K562 (cell line): ENCODE data around the gene TXNDC15. TPM values are rescaled to one million over a fixed set of nuclear protein-coding genes. Genes with fewer than 3 reads are reported as not detected.

Source experiments
- CHD2 ChIP-seq: IDR thresholded peaks from 2 replicates; pipeline ENCODE4 v1.6.1; 2011; ENCODE audit warnings: low read depth, low read length
- GTF2A2 ChIP-seq: IDR thresholded peaks from 2 replicates; pipeline ENCODE4 v1.6.1; 2016; ENCODE audit warnings: mild to moderate bottlenecking, missing genetic modification characterization, missing compliant biosample characterization
- HNRNPLL ChIP-seq: fragments of 200-400 bp; formaldehyde crosslinking; IDR thresholded peaks from 2 replicates; pipeline ENCODE4 v1.6.1; 2017; ENCODE audit warnings: low read length, low read depth, mild to moderate bottlenecking; ENCODE audit not compliant: poor library complexity, severe bottlenecking
- NR3C1 ChIP-seq: sonication (generic); formaldehyde crosslinking; IDR thresholded peaks from 2 replicates; pipeline ENCODE4 v1.8.1; 2022; ENCODE audit warnings: missing genetic modification reagents
- SMAD1 ChIP-seq: fragments of 150-350 bp; IDR thresholded peaks from 2 replicates; pipeline ENCODE4 v1.6.1; 2014; ENCODE audit warnings: low read length, low read depth; ENCODE audit not compliant: partially characterized antibody
- ZNF134 ChIP-seq: fragments of 250-450 bp; sonication (Bioruptor Pico); conservative IDR thresholded peaks from 2 replicates; pipeline ENCODE4 v1.4.0; 2020
- ZNF140 ChIP-seq: fragments of 250-450 bp; sonication (Bioruptor Pico); IDR thresholded peaks from 2 replicates; pipeline ENCODE4 v1.8.0; 2021; ENCODE audit warnings: moderate library complexity, mild to moderate bottlenecking, inconsistent platforms
- ZNF431 ChIP-seq: sonication (generic); formaldehyde crosslinking; IDR thresholded peaks from 2 replicates; pipeline ENCODE4 v1.8.0; 2022; ENCODE audit warnings: mild to moderate bottlenecking, missing genetic modification reagents
- ZSCAN29 ChIP-seq: fragments of 450-650 bp; IDR thresholded peaks from 2 replicates; pipeline ENCODE4 v1.6.1; 2017
- polyA plus RNA-seq, 8 experiments: library from polyadenylated mRNA; depleted of rRNA in 4 of 8; stranded (reverse) in 5 of 8; unstranded in 3 of 8; fragments of >200 nt; fragmentation: Nextera tagmentation in 2 of 8; fragmentation: Illumina TruSeq in 1 of 8; extraction: Ambion mirVana in 2 of 8; extraction: Trizol in 1 of 8; gene quantifications; 2 replicates each; pipeline versions ENCODE4 v1.2.1 to v1.2.3, GENCODE V29; 2011 to 2014; ENCODE audit warnings: inconsistent platforms in 1 of 8, missing spikeins in 1 of 8
- total RNA-seq, 7 experiments: library from RNA; depleted of rRNA in 6 of 7; stranded (reverse); fragments of >200 nt in 6 of 7; fragmentation: Illumina TruSeq in 2 of 7; extraction: Trizol in 2 of 7; gene quantifications; 2 replicates each; pipeline versions ENCODE4 v1.2.1 to v1.2.3, GENCODE V29; 2011 to 2021; ENCODE audit warnings: low replicate concordance in 1 of 7
- TF ChIP-seq, protein P1 (sequence below), 2 experiments: fragments of 450-650 bp in 1 of 2; sonication (generic) in 1 of 2; formaldehyde crosslinking in 1 of 2; IDR thresholded peaks; 2 replicates each; pipeline versions ENCODE4 v1.7.1 to v1.9.0; 2016 to 2022; ENCODE audit warnings: inconsistent platforms in 1 of 2, mild to moderate bottlenecking in 1 of 2, missing genetic modification reagents in 1 of 2
- TF ChIP-seq, protein P2 (sequence below), 2 experiments: fragments of 450-650 bp; IDR thresholded peaks; 2 replicates each; pipeline ENCODE4 v1.6.1; 2016
- TF ChIP-seq, protein P3 (sequence below): fragments of 250-450 bp; sonication (Bioruptor Pico); IDR thresholded peaks from 2 replicates; pipeline ENCODE4 v1.6.1; 2021; ENCODE audit warnings: mild to moderate bottlenecking
- TF ChIP-seq, protein P4 (sequence below): fragments of 250-450 bp; sonication (Bioruptor Pico); IDR thresholded peaks from 2 replicates; pipeline ENCODE4 v1.5.0; 2020; ENCODE audit warnings: mild to moderate bottlenecking, borderline replicate concordance

The TXNDC15 gene
- total and polyA plus RNA-seq, 9 of the 15 experiments (the other 6 are each of a cell fraction or from before 2014, with no cell fraction given): 3.0 to 15.4 (median 12.3) TPM

DNA sequence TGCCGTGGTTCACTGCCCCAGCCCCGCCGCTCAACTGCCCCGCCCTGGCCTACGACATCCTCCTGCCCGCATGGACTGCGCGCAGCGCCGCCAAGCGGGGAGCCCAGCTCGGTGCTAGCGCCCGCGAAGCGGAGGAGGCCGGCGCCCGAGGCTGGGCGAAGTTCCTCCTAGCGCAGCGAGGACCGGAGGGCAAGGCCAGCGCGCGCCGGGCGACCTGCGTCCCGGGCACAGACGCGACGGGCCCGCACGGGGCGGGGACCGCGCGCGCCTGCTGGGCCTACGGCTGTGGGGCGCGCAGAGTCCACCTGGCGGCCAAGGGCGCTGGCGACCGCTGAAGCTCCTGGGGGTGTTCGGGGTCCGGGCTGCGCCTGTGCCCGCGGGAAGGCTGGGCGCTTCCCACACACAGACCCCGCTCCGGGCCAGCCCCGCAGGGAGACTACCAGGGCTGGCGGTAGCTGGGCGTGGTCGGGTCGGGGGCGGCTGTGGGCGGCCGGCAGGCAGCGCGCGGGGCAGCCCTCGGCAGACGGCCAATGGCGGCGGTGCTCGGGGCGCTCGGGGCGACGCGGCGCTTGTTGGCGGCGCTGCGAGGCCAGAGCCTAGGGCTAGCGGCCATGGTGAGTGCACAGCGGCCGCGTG lies 30.6 kb downstream of the TXNDC15 start, which contains the start of gene PCBD2 (continued):
- TF ChIP-seq, protein P1, sequence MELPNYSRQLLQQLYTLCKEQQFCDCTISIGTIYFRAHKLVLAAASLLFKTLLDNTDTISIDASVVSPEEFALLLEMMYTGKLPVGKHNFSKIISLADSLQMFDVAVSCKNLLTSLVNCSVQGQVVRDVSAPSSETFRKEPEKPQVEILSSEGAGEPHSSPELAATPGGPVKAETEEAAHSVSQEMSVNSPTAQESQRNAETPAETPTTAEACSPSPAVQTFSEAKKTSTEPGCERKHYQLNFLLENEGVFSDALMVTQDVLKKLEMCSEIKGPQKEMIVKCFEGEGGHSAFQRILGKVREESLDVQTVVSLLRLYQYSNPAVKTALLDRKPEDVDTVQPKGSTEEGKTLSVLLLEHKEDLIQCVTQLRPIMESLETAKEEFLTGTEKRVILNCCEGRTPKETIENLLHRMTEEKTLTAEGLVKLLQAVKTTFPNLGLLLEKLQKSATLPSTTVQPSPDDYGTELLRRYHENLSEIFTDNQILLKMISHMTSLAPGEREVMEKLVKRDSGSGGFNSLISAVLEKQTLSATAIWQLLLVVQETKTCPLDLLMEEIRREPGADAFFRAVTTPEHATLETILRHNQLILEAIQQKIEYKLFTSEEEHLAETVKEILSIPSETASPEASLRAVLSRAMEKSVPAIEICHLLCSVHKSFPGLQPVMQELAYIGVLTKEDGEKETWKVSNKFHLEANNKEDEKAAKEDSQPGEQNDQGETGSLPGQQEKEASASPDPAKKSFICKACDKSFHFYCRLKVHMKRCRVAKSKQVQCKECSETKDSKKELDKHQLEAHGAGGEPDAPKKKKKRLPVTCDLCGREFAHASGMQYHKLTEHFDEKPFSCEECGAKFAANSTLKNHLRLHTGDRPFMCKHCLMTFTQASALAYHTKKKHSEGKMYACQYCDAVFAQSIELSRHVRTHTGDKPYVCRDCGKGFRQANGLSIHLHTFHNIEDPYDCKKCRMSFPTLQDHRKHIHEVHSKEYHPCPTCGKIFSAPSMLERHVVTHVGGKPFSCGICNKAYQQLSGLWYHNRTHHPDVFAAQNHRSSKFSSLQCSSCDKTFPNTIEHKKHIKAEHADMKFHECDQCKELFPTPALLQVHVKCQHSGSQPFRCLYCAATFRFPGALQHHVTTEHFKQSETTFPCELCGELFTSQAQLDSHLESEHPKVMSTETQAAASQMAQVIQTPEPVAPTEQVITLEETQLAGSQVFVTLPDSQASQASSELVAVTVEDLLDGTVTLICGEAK (IDR thresholded peaks at IDR 0.05): no peak
- TF ChIP-seq, protein P1 (CRISPR knock-in tag; IDR thresholded peaks at IDR 0.05): no peak
- TF ChIP-seq SMAD1: no peak
- TF ChIP-seq GTF2A2 (tag): no peak
- TF ChIP-seq, protein P2, sequence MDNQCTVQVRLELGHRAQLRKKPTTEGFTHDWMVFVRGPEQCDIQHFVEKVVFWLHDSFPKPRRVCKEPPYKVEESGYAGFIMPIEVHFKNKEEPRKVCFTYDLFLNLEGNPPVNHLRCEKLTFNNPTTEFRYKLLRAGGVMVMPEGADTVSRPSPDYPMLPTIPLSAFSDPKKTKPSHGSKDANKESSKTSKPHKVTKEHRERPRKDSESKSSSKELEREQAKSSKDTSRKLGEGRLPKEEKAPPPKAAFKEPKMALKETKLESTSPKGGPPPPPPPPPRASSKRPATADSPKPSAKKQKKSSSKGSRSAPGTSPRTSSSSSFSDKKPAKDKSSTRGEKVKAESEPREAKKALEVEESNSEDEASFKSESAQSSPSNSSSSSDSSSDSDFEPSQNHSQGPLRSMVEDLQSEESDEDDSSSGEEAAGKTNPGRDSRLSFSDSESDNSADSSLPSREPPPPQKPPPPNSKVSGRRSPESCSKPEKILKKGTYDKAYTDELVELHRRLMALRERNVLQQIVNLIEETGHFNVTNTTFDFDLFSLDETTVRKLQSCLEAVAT (IDR thresholded peaks at IDR 0.05): no peak
- TF ChIP-seq NR3C1 (CRISPR knock-in tag): 0 out of 2 replicates have a peak, but pooled peaks have one; percentile 52
- peak; percentile 70; the same call in 1 of the 2 replicates for TF ChIP-seq ZSCAN29
- no peak for TF ChIP-seq ZNF431
- TF ChIP-seq, protein P3, sequence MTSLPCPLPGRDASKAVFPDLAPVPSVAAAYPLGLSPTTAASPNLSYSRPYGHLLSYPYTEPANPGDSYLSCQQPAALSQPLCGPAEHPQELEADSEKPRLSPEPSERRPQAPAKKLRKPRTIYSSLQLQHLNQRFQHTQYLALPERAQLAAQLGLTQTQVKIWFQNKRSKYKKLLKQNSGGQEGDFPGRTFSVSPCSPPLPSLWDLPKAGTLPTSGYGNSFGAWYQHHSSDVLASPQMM (CRISPR knock-in tag): no peak
- TF ChIP-seq, protein P4, sequence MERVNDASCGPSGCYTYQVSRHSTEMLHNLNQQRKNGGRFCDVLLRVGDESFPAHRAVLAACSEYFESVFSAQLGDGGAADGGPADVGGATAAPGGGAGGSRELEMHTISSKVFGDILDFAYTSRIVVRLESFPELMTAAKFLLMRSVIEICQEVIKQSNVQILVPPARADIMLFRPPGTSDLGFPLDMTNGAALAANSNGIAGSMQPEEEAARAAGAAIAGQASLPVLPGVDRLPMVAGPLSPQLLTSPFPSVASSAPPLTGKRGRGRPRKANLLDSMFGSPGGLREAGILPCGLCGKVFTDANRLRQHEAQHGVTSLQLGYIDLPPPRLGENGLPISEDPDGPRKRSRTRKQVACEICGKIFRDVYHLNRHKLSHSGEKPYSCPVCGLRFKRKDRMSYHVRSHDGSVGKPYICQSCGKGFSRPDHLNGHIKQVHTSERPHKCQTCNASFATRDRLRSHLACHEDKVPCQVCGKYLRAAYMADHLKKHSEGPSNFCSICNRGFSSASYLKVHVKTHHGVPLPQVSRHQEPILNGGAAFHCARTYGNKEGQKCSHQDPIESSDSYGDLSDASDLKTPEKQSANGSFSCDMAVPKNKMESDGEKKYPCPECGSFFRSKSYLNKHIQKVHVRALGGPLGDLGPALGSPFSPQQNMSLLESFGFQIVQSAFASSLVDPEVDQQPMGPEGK (CRISPR knock-in tag): no peak
- 0 out of 2 replicates have a peak, but pooled peaks have one; percentile 39 for TF ChIP-seq ZNF134 (CRISPR knock-in tag)
- TF ChIP-seq ZNF140 (CRISPR knock-in tag): no peak
- TF ChIP-seq HNRNPLL: peak; percentile 46
- TF ChIP-seq CHD2: peak; percentile 37; the same call in 1 of the 2 replicates
